Gastrocnemius medialis (tissue), 4 donors: ENCODE data around the gene CEP350. TPM values are rescaled to one million over a fixed set of nuclear protein-coding genes. Genes with fewer than 3 reads are reported as not detected.

ENCODE experiments used
- ATAC-seq, 2 donors: fragments of 150-250 bp; one replicate each; pipeline ENCODE4 v1.9.1; 2016
- DNase-seq, 2 donors: peaks; one replicate each; pipeline ENCODE4 v3.0.0-alpha.2; 2019
- H3K27ac ChIP-seq, 4 donors: fragments of 200-600 bp; sonication (generic); 1 replicate in 1 of 4; 2 replicates in 3 of 4; pipeline ENCODE4 v1.5.1; 2016 to 2018; ENCODE audit warnings: mild to moderate bottlenecking in 2 of 4, moderate library complexity in 1 of 4
- H3K27me3 ChIP-seq, 3 donors: fragments of 200-600 bp; sonication (generic) in 2 of 3; 1 replicate in 1 of 3; 2 replicates in 2 of 3; pipeline versions ENCODE4 v1.5.1 to v1.6.0; 2016 to 2019; ENCODE audit warnings: mild to moderate bottlenecking in 1 of 3, moderate library complexity in 1 of 3
- H3K36me3 ChIP-seq, 2 donors: fragments of 200-600 bp; sonication (generic) in 1 of 2; one replicate each; pipeline ENCODE4 v1.5.1; 2017 to 2018
- H3K4me1 ChIP-seq, 2 donors: fragments of 200-600 bp; sonication (generic) in 1 of 2; one replicate each; pipeline ENCODE4 v1.5.1; 2016 to 2017; ENCODE audit warnings: mild to moderate bottlenecking in 2 of 2
- H3K4me3 ChIP-seq, 4 donors: fragments of 200-600 bp; sonication (generic) in 3 of 4; 1 replicate in 1 of 4; 2 replicates in 3 of 4; pipeline ENCODE4 v1.5.1; 2016 to 2019; ENCODE audit warnings: mild to moderate bottlenecking in 2 of 4
- H3K9me3 ChIP-seq, 3 donors: fragments of 200-600 bp; sonication (generic) in 2 of 3; 1 replicate in 1 of 3; 2 replicates in 2 of 3; pipeline ENCODE4 v1.5.1; 2016 to 2019
- CTCF ChIP-seq, 5 experiments: fragments of 450-650 bp in 3 of 5; fragments of 200-600 bp in 2 of 5; sonication (generic) in 2 of 5; IDR thresholded peaks in 4 of 5; conservative IDR thresholded peaks in 1 of 5; 1 replicate in 4 of 5; 2 replicates in 1 of 5; pipeline ENCODE4 v1.5.1; 2016 to 2019; ENCODE audit warnings: antibody characterized with exemption in 5 of 5, mild to moderate bottlenecking in 3 of 5, moderate library complexity in 3 of 5
- POLR2A ChIP-seq, 2 donors: fragments of 450-650 bp; IDR thresholded peaks; one replicate each; pipeline ENCODE4 v1.6.1; 2017; ENCODE audit warnings: antibody characterized with exemption in 2 of 2, mild to moderate bottlenecking in 2 of 2, moderate library complexity in 2 of 2
- in situ Hi-C, 4 donors: fragments of 200-750 bp; cut with MboI; loops; one replicate each; pipeline versions ENCODE4 v1.15.0 to v1.8.0; 2017; ENCODE audit warnings: low sequenced_read_pairs in 4 of 4
- intact Hi-C: fragments of 100-400 bp; cut with DNase I; formaldehyde crosslinking; loops from one replicate; pipeline ENCODE4 v1.15.1; 2023; ENCODE audit warnings: low total_unique reads
- total RNA-seq, 4 donors: library from RNA; depleted of rRNA; stranded (reverse); fragments of >200 nt; gene quantifications; one replicate each; pipeline versions ENCODE4 v1.1.0 to v1.2.3, GENCODE V29; 2016

Gene CEP350
- total RNA-seq, 4 donors from 2014 or later: 83.7 to 197 (median 157) TPM

- Histone ChIP-seq H3K27ac (peak overlapping the region in 1 of 4 donors; percentile 39), H3K27me3 (no peaks in the 10 kb centered on the region), H3K36me3 (no peaks in the 10 kb centered on the region), H3K4me1 (peaks cover 29 to 34% of the 10 kb centered on the region in 2 donors), H3K4me3 (no peak overlapping the region), H3K9me3 (no peaks in the 10 kb centered on the region)
- DNase-seq (no peak), ATAC-seq (no peak)
- no peak for TF ChIP-seq POLR2A (IDR thresholded peaks at IDR 0.05)
- no peak for TF ChIP-seq CTCF (IDR thresholded peaks at IDR 0.05 in 4 of 5, conservative IDR thresholded peaks at IDR 0.05 in 1 of 5)
- in situ Hi-C loops (loop anchor here in 1 of 4 donors (25.0 kb wide), 1 partner anchor 270 kb away; the partner anchor contains the start of genes TOR1AIP1 and TOR1AIP2), intact Hi-C loops (no loop called here)
Measured at GRCh38 chr1:180157108-180157507, 202.5 kb downstream of the CEP350 start.

- no peaks in the 10 kb centered on the region for H3K27me3 ChIP-seq
- H3K4me1 ChIP-seq: peaks cover 29 to 34% of the 10 kb centered on the region in 2 donors
- ATAC-seq (no peak), DNase-seq (no peak)
- no peaks in the 10 kb centered on the region for H3K9me3 ChIP-seq
- no peaks in the 10 kb centered on the region for H3K36me3 ChIP-seq
- in situ Hi-C loops (loop anchor here in 1 of 4 donors (25.0 kb wide), 1 partner anchor 270 kb away; the partner anchor contains the start of genes TOR1AIP1 and TOR1AIP2), intact Hi-C loops (no loop called here)
- no peak overlapping the region for H3K4me3 ChIP-seq
- no peak for TF ChIP-seq POLR2A (IDR thresholded peaks at IDR 0.05)
- no peak for TF ChIP-seq CTCF (IDR thresholded peaks at IDR 0.05 in 4 of 5, conservative IDR thresholded peaks at IDR 0.05 in 1 of 5)
- peak overlapping the region in 1 of 4 donors; percentile 39 for H3K27ac ChIP-seq
Measured at GRCh38 chr1:180157576-180158057, 203.0 kb downstream of the CEP350 start.

GRCh38 chr1:180158149-180159147, 203.8 kb downstream of the CEP350 start:
- no peak for DNase-seq
- Histone ChIP-seq H3K27me3 (no peaks in the 10 kb centered on the region), H3K4me3 (no peak overlapping the region), H3K9me3 (no peaks in the 10 kb centered on the region), H3K36me3 (no peaks in the 10 kb centered on the region), H3K27ac (peak overlapping the region in 1 of 4 donors; percentile 39), H3K4me1 (peaks cover 29 to 33% of the 10 kb centered on the region in 2 donors)
- TF ChIP-seq POLR2A (IDR thresholded peaks at IDR 0.05) (no peak), CTCF (IDR thresholded peaks at IDR 0.05 in 4 of 5, conservative IDR thresholded peaks at IDR 0.05 in 1 of 5) (no peak)
- in situ Hi-C loops: loop anchor here in 1 of 4 donors (25.0 kb wide), 1 partner anchor 271 kb away; the partner anchor contains the start of genes TOR1AIP1 and TOR1AIP2
- no peak for ATAC-seq
- intact Hi-C loops: no loop called here

DNA sequence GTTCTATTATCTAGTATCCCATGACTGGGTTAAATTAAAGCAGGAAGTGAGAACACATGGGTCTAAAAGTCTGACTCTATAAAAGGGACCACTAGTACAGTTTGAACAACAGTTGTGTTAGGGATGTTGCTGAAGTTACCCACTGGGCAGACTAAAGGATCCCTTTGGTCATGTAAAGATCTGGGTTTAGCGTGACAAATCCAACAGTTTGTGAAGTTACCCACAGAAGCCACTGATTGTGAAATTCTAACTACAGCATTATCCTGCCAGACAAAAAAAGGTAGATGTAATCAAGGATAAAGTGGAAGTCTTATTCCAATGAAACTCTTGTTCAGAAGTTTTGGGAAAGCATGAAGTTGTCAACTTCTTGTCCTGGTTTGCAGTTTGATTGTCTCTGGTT, 205.7 kb downstream of the CEP350 start:
- TF ChIP-seq CTCF (IDR thresholded peaks at IDR 0.05 in 4 of 5, conservative IDR thresholded peaks at IDR 0.05 in 1 of 5) (no peak), POLR2A (IDR thresholded peaks at IDR 0.05) (no peak)
- Histone ChIP-seq H3K9me3 (no peaks in the 10 kb centered on the region), H3K36me3 (no peaks in the 10 kb centered on the region), H3K27me3 (no peaks in the 10 kb centered on the region), H3K27ac (no peak overlapping the region), H3K4me3 (no peak overlapping the region), H3K4me1 (peaks cover 35% of the 10 kb centered on the region in 2 donors)
- DNase-seq: no peak
- ATAC-seq: no peak
- intact Hi-C loops (no loop called here), in situ Hi-C loops (loop anchor here in 2 of 4 donors (10.0 to 25.0 kb wide), 2 partner anchors 273 to 286 kb away; partner anchors contain the start of genes TOR1AIP2 (in 2 of the 2) and TOR1AIP1 (in 1 of the 2))
